ENCODE results near the gene MYZAP.

MYZAP gene

GRCh38 chr15:57726411-57726810, 134.7 kb downstream of the MYZAP start:
- no peak for TF ChIP-seq REST (IDR thresholded peaks at IDR 0.05; ENCODE audit: insufficient replicate concordance, low read depth)
- TF ChIP-seq SPI1 (IDR thresholded peaks at IDR 0.05; ENCODE audit: borderline replicate concordance, low read depth): no peak
- TF ChIP-seq CTCF (IDR thresholded peaks at IDR 0.05; ENCODE audit: insufficient read depth, low read length): no peak
- TF ChIP-seq POLR2AphosphoS5 (IDR thresholded peaks at IDR 0.05; ENCODE audit: low read depth): no peak
- no peak for TF ChIP-seq GABPA (IDR thresholded peaks at IDR 0.05; ENCODE audit: low read depth)
- DNase-seq (ENCODE audit: low read depth in 1 of 2, low spot score in 1 of 2): no peak
- no peaks in the 10 kb centered on the region for H3K27me3 ChIP-seq (ENCODE audit: insufficient read depth, poor library complexity, severe bottlenecking)
- no peak overlapping the region for H3K27ac ChIP-seq (replicated peaks)
- no peak overlapping the region for H3K4me3 ChIP-seq (replicated peaks; ENCODE audit: insufficient read depth, low read length)

GRCh38 chr15:57727031-57727430, 135.3 kb downstream of the MYZAP start:
- no peak for DNase-seq (ENCODE audit: low read depth in 1 of 2, low spot score in 1 of 2)
- Histone ChIP-seq H3K27ac (replicated peaks) (no peak overlapping the region), H3K4me3 (replicated peaks; ENCODE audit: insufficient read depth, low read length) (no peak overlapping the region), H3K27me3 (ENCODE audit: insufficient read depth, poor library complexity, severe bottlenecking) (no peaks in the 10 kb centered on the region)
- TF ChIP-seq GABPA (IDR thresholded peaks at IDR 0.05; ENCODE audit: low read depth) (no peak), REST (IDR thresholded peaks at IDR 0.05; ENCODE audit: insufficient replicate concordance, low read depth) (no peak), POLR2AphosphoS5 (IDR thresholded peaks at IDR 0.05; ENCODE audit: low read depth) (no peak), SPI1 (IDR thresholded peaks at IDR 0.05; ENCODE audit: borderline replicate concordance, low read depth) (no peak), CTCF (IDR thresholded peaks at IDR 0.05; ENCODE audit: insufficient read depth, low read length) (no peak)

- no peak for DNase-seq (ENCODE audit: low read depth in 1 of 2, low spot score in 1 of 2)
- Histone ChIP-seq H3K27me3 (ENCODE audit: insufficient read depth, poor library complexity, severe bottlenecking) (no peaks in the 10 kb centered on the region), H3K27ac (replicated peaks) (no peak overlapping the region), H3K4me3 (replicated peaks; ENCODE audit: insufficient read depth, low read length) (no peak overlapping the region)
- TF ChIP-seq SPI1 (IDR thresholded peaks at IDR 0.05; ENCODE audit: borderline replicate concordance, low read depth) (no peak), CTCF (IDR thresholded peaks at IDR 0.05; ENCODE audit: insufficient read depth, low read length) (no peak), POLR2AphosphoS5 (IDR thresholded peaks at IDR 0.05; ENCODE audit: low read depth) (no peak), GABPA (IDR thresholded peaks at IDR 0.05; ENCODE audit: low read depth) (no peak), REST (IDR thresholded peaks at IDR 0.05; ENCODE audit: insufficient replicate concordance, low read depth) (no peak)
These were observed 136.7 kb downstream of the MYZAP start for GRCh38 chr15:57728436-57728835.

All from HL-60 (cell line).